Sigmoid colon (tissue), 4 donors: ENCODE results near the gene PTPRA.
"Not testable (repeated sequence)": the region's sequence is repeated elsewhere in the genome, so short reads cannot be mapped to it uniquely, and the experiment has no call there.

Source experiments
- CTCF ChIP-seq, 4 experiments: fragments of 450-650 bp in 3 of 4; fragments of 200-600 bp in 1 of 4; IDR thresholded peaks; one replicate each; pipeline ENCODE4 v1.5.1; 2016 to 2019; ENCODE audit warnings: antibody characterized with exemption in 4 of 4, mild to moderate bottlenecking in 3 of 4, moderate library complexity in 2 of 4
- EP300 ChIP-seq, 4 donors: sonication (generic); formaldehyde crosslinking; IDR thresholded peaks; one replicate each; pipeline ENCODE4 v1.6.1; 2017; ENCODE audit warnings: antibody characterized with exemption in 4 of 4
- POLR2A ChIP-seq, 2 donors: fragments of 450-650 bp; IDR thresholded peaks; one replicate each; pipeline ENCODE4 v1.6.1; 2016; ENCODE audit warnings: antibody characterized with exemption in 2 of 2, mild to moderate bottlenecking in 2 of 2, moderate library complexity in 2 of 2
- POLR2AphosphoS5 ChIP-seq, 4 donors: sonication (generic); formaldehyde crosslinking; IDR thresholded peaks; one replicate each; pipeline ENCODE4 v1.6.1; 2017; ENCODE audit warnings: antibody characterized with exemption in 4 of 4

- not testable (repeated sequence) for TF ChIP-seq CTCF, POLR2A, POLR2AphosphoS5, EP300 (IDR thresholded peaks at IDR 0.05)
Measured at GRCh38 chr20:2895154-2895553, 21.9 kb downstream of the PTPRA start.
